K562 (cell line): ENCODE measurements around the gene PRCC. TPM values are rescaled to one million over a fixed set of nuclear protein-coding genes. Genes with fewer than 3 reads are reported as not detected.
A peak's percentile ranks its signal among the peaks of the same experiment; 100 is the strongest.

Source experiments
- BRD9 ChIP-seq: fragments of 450-650 bp; IDR thresholded peaks from 2 replicates; pipeline ENCODE4 v1.6.1; 2018; ENCODE audit warnings: low read depth; ENCODE audit not compliant: partially characterized antibody
- HSF4 ChIP-seq: fragments of 250-450 bp; sonication (Bioruptor Pico); IDR thresholded peaks from 2 replicates; pipeline ENCODE4 v2.1.2; 2022; ENCODE audit warnings: mild to moderate bottlenecking, moderate library complexity, borderline replicate concordance
- ILK ChIP-seq: fragments of 450-650 bp; IDR thresholded peaks from 2 replicates; pipeline ENCODE4 v1.6.1; 2016; ENCODE audit warnings: missing genetic modification characterization, low read depth, mild to moderate bottlenecking, missing compliant biosample characterization, moderate library complexity, borderline replicate concordance
- MAFK ChIP-seq: IDR thresholded peaks from 2 replicates; pipeline ENCODE4 v1.6.1; 2011; ENCODE audit warnings: low read length, improper control_type of control experiment
- MTA1 ChIP-seq: fragments of 450-650 bp; IDR thresholded peaks from 2 replicates; pipeline ENCODE4 v1.6.1; 2017; ENCODE audit warnings: borderline replicate concordance
- NBN ChIP-seq: fragments of 450-650 bp; IDR thresholded peaks from 2 replicates; pipeline ENCODE4 v1.6.1; 2016; ENCODE audit warnings: low read depth, mild to moderate bottlenecking
- NCOA1 ChIP-seq: fragments of 450-650 bp; IDR thresholded peaks from 2 replicates; pipeline ENCODE4 v1.6.1; 2016; ENCODE audit warnings: low read depth
- NFIC ChIP-seq: fragments of 450-650 bp; IDR thresholded peaks from 2 replicates; pipeline ENCODE4 v1.6.1; 2017; ENCODE audit warnings: mild to moderate bottlenecking, inconsistent platforms
- NONO ChIP-seq, 2 experiments: fragments of 200-400 bp in 1 of 2; fragments of 450-650 bp in 1 of 2; formaldehyde crosslinking in 1 of 2; IDR thresholded peaks; 2 replicates each; pipeline ENCODE4 v1.6.1; 2017; ENCODE audit warnings: low read depth in 2 of 2, mild to moderate bottlenecking in 2 of 2, moderate library complexity in 2 of 2, low read length in 1 of 2
- SIN3A ChIP-seq, 2 experiments: fragments of 150-350 bp in 1 of 2; IDR thresholded peaks; 2 replicates each; pipeline ENCODE4 v1.6.1; 2011 to 2016; ENCODE audit warnings: borderline replicate concordance in 2 of 2, low read depth in 2 of 2, low read length in 2 of 2, mild to moderate bottlenecking in 2 of 2, moderate library complexity in 2 of 2; ENCODE audit not compliant: control insufficient read depth in 1 of 2
- TAL1 ChIP-seq: fragments of 450-650 bp; IDR thresholded peaks from 2 replicates; pipeline ENCODE4 v1.6.1; 2016; ENCODE audit warnings: mild to moderate bottlenecking
- XRCC4 ChIP-seq: IDR thresholded peaks from one replicate; pipeline ENCODE4 v1.6.1; 2011; ENCODE audit not compliant: insufficient read depth, insufficient read length; ENCODE audit errors: extremely low read depth
- ZBTB40 ChIP-seq, 2 experiments: fragments of 450-650 bp in 1 of 2; sonication (generic) in 1 of 2; formaldehyde crosslinking in 1 of 2; IDR thresholded peaks; 2 replicates each; pipeline versions ENCODE4 v1.7.1 to v1.9.0; 2016 to 2022; ENCODE audit warnings: inconsistent platforms in 1 of 2, mild to moderate bottlenecking in 1 of 2, missing genetic modification reagents in 1 of 2
- ZC3H4 ChIP-seq: sonication (generic); formaldehyde crosslinking; IDR thresholded peaks from 2 replicates; pipeline ENCODE4 v1.9.0; 2021; ENCODE audit warnings: missing genetic modification reagents, borderline replicate concordance
- ZZZ3 ChIP-seq: fragments of 450-650 bp; IDR thresholded peaks from 2 replicates; pipeline ENCODE4 v1.6.1; 2016; ENCODE audit warnings: antibody characterized with exemption, mild to moderate bottlenecking, moderate library complexity
- polyA plus RNA-seq, 8 experiments: library from polyadenylated mRNA; depleted of rRNA in 4 of 8; stranded (reverse) in 5 of 8; unstranded in 3 of 8; fragments of >200 nt; fragmentation: Nextera tagmentation in 2 of 8; fragmentation: Illumina TruSeq in 1 of 8; extraction: Ambion mirVana in 2 of 8; extraction: Trizol in 1 of 8; gene quantifications; 2 replicates each; pipeline versions ENCODE4 v1.2.1 to v1.2.3, GENCODE V29; 2011 to 2014; ENCODE audit warnings: inconsistent platforms in 1 of 8, missing spikeins in 1 of 8
- total RNA-seq, 7 experiments: library from RNA; depleted of rRNA in 6 of 7; stranded (reverse); fragments of >200 nt in 6 of 7; fragmentation: Illumina TruSeq in 2 of 7; extraction: Trizol in 2 of 7; gene quantifications; 2 replicates each; pipeline versions ENCODE4 v1.2.1 to v1.2.3, GENCODE V29; 2011 to 2021; ENCODE audit warnings: low replicate concordance in 1 of 7
- TF ChIP-seq, protein P1 (sequence below), 2 experiments: fragments of 450-650 bp; IDR thresholded peaks; 2 replicates each; pipeline ENCODE4 v1.6.1; 2016

The PRCC gene
- total and polyA plus RNA-seq, 9 of the 15 experiments (the other 6 are each of a cell fraction or from before 2014, with no cell fraction given) = 23.9 to 201 (median 41.1) TPM

GRCh38 chr1:156766298-156767100 is 836 bp upstream of the PRCC start (continued):
- peak; percentile 20; the same call in 1 of the 2 replicates for TF ChIP-seq ZBTB40 (IDR thresholded peaks at IDR 0.05)
- no peak for TF ChIP-seq ZBTB40 (CRISPR knock-in tag; IDR thresholded peaks at IDR 0.05)
- no peak for TF ChIP-seq SIN3A (IDR thresholded peaks at IDR 0.05; ENCODE audit: borderline replicate concordance in 2 of 2, control insufficient read depth in 1 of 2, low read depth in 2 of 2, low read length in 2 of 2)
- TF ChIP-seq TAL1 = peak; percentile 6; the same call in 1 of the 2 replicates
- TF ChIP-seq, protein P1, sequence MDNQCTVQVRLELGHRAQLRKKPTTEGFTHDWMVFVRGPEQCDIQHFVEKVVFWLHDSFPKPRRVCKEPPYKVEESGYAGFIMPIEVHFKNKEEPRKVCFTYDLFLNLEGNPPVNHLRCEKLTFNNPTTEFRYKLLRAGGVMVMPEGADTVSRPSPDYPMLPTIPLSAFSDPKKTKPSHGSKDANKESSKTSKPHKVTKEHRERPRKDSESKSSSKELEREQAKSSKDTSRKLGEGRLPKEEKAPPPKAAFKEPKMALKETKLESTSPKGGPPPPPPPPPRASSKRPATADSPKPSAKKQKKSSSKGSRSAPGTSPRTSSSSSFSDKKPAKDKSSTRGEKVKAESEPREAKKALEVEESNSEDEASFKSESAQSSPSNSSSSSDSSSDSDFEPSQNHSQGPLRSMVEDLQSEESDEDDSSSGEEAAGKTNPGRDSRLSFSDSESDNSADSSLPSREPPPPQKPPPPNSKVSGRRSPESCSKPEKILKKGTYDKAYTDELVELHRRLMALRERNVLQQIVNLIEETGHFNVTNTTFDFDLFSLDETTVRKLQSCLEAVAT (IDR thresholded peaks at IDR 0.05) = peak in 1 of 2 experiments; percentile 26; a peak in 1 of 4 replicates
- TF ChIP-seq ILK (tag) = no peak
- 0 out of 2 replicates have a peak, but pooled peaks have one; percentile 40 for TF ChIP-seq MTA1
- no peak for TF ChIP-seq ZZZ3
- peak in 1 of 2 experiments; percentile 3; a peak in 1 of 4 replicates for TF ChIP-seq NONO (IDR thresholded peaks at IDR 0.05; ENCODE audit: low read depth in 2 of 2, low read length in 1 of 2)
- 0 out of 2 replicates have a peak, but pooled peaks have one; percentile 27 for TF ChIP-seq HSF4
- no peak for TF ChIP-seq ZC3H4 (CRISPR knock-in tag)
- no peak for TF ChIP-seq BRD9
- 0 out of 2 replicates have a peak, but pooled peaks have one; percentile 11 for TF ChIP-seq NBN
- TF ChIP-seq MAFK = no peak
- TF ChIP-seq XRCC4 = no peak
- TF ChIP-seq NCOA1 = 0 out of 2 replicates have a peak, but pooled peaks have one; percentile 30
- TF ChIP-seq NFIC = peak; percentile 65
